K562 (cell line): ENCODE data around the gene FUT6. TPM values are rescaled to one million over a fixed set of nuclear protein-coding genes. Genes with fewer than 3 reads are reported as not detected.

Source experiments
- ATAC-seq: fragments of 200-7000 bp; cut with Tn5 transposase; 3 replicates; pipeline ENCODE4 v1.9.1; 2020; ENCODE audit warnings: moderate library complexity
- BruUV-seq: library from RNA; stranded (reverse); fragments of 400-500 nt; replicated peaks from 2 replicates; lab custom pipeline; 2021; lab: Mats Ljungman, UMichigan
- CTCF ChIA-PET: fragments of 300-600 bp; formaldehyde crosslinking; extraction: SDS; loops from one replicate; lab custom pipeline; 2021; ENCODE audit warnings: low intra/inter-chr PET ratio; lab: Yijun Ruan, JAX
- POLR2A ChIA-PET: fragments of 300-600, 350-650 bp; sonication (Branson Sonifier 250); formaldehyde crosslinking; extraction: SDS; loops from one replicate; lab custom pipeline; 2021; ENCODE audit warnings: antibody characterized with exemption, inconsistent platforms; lab: Yijun Ruan, JAX
- DNase-seq, 4 experiments: peaks; one replicate each; pipeline versions ENCODE4 v3.0.0 to v3.0.0-alpha.2; 2011 to 2018; ENCODE audit warnings: low spot score in 3 of 4, mixed read lengths in 3 of 4; ENCODE audit errors: extremely low read depth in 1 of 4
- FAIRE-seq: peaks from 2 replicates; lab custom pipeline; 2011; peaks lifted over from hg19 to GRCh38; lab: Jason Lieb, UNC
- H2AFZ ChIP-seq: 2 replicates; pipeline ENCODE4 v1.6.0; 2011; ENCODE audit warnings: low read depth, low read length, control low read depth, inconsistent platforms
- H3K27ac ChIP-seq: fragments of 200-600 bp; 3 replicates; pipeline ENCODE4 v1.8.0; 2011; ENCODE audit warnings: low read depth, mild to moderate bottlenecking, control low read depth, inconsistent platforms, low read length, moderate library complexity, mixed read lengths; ENCODE audit errors: extremely low read depth
- H3K27me3 ChIP-seq, 2 experiments: fragments of 300-600 bp in 1 of 2; 2 replicates in 1 of 2; 3 replicates in 1 of 2; pipeline versions ENCODE4 v1.6.0 to v1.8.0; 2011; ENCODE audit warnings: inconsistent platforms in 2 of 2, low read length in 2 of 2, mild to moderate bottlenecking in 1 of 2, mixed read lengths in 1 of 2, moderate library complexity in 1 of 2; ENCODE audit not compliant: control insufficient read depth in 2 of 2, insufficient read depth in 2 of 2
- H3K36me3 ChIP-seq: fragments of 300-600 bp; 3 replicates; pipeline ENCODE4 v1.8.0; 2011; ENCODE audit warnings: mild to moderate bottlenecking, low read length, inconsistent platforms; ENCODE audit not compliant: control insufficient read depth, insufficient read depth
- H3K4me1 ChIP-seq, 2 experiments: fragments of 200-600 bp in 1 of 2; replicated peaks in 1 of 2; 2 replicates in 1 of 2; 3 replicates in 1 of 2; pipeline versions ENCODE4 v1.5.1 to v1.8.0; 2011; ENCODE audit warnings: inconsistent platforms in 2 of 2, low read length in 2 of 2, mild to moderate bottlenecking in 1 of 2, mixed read lengths in 1 of 2, moderate library complexity in 1 of 2; ENCODE audit not compliant: control insufficient read depth in 2 of 2, insufficient read depth in 2 of 2
- H3K4me2 ChIP-seq: 2 replicates; pipeline ENCODE4 v1.6.1; 2011; ENCODE audit warnings: low read length, control low read depth, inconsistent platforms, mixed read lengths; ENCODE audit not compliant: insufficient read depth
- H3K4me3 ChIP-seq: fragments of 200-600 bp; sonication (generic), shearing (Covaris generic); 2 replicates; pipeline ENCODE4 v1.5.1; 2016; ENCODE audit warnings: control low read depth, inconsistent platforms
- H3K79me2 ChIP-seq: fragments of 200-600 bp; 3 replicates; pipeline ENCODE4 v1.8.0; 2011; ENCODE audit warnings: low read length, inconsistent platforms; ENCODE audit not compliant: control insufficient read depth, insufficient read depth
- H3K9ac ChIP-seq, 2 experiments: 2 replicates each; pipeline versions ENCODE4 v1.6.0 to v1.6.1; 2011; ENCODE audit warnings: low read depth in 2 of 2, low read length in 2 of 2, control low read depth in 1 of 2, inconsistent platforms in 1 of 2, mild to moderate bottlenecking in 1 of 2, mixed read lengths in 1 of 2; ENCODE audit not compliant: insufficient read depth in 1 of 2
- H3K9me1 ChIP-seq: one replicate; pipeline ENCODE4 v1.6.0; 2011; ENCODE audit warnings: inconsistent platforms, mild to moderate bottlenecking, low read length, moderate library complexity; ENCODE audit not compliant: control insufficient read depth, insufficient read depth
- H3K9me3 ChIP-seq: replicated peaks from 2 replicates; pipeline ENCODE4 v1.5.1; 2011; ENCODE audit warnings: low read depth, low read length, inconsistent platforms; ENCODE audit not compliant: control insufficient read depth, insufficient read depth
- H4K20me1 ChIP-seq: replicated peaks from 2 replicates; pipeline ENCODE4 v1.6.1; 2011; ENCODE audit warnings: low read length, inconsistent platforms, mixed read lengths; ENCODE audit not compliant: control insufficient read depth, insufficient read depth
- FOXJ2 ChIP-seq: fragments of 200-800 bp; sonication (Bioruptor generic); IDR thresholded peaks from 2 replicates; pipeline ENCODE4 v1.6.1; 2016; ENCODE audit warnings: missing genetic modification characterization, missing compliant biosample characterization
- MEIS2 ChIP-seq: fragments of 450-650 bp; IDR thresholded peaks from 2 replicates; pipeline ENCODE4 v1.6.1; 2014; ENCODE audit warnings: mild to moderate bottlenecking; ENCODE audit not compliant: partially characterized antibody
- RAD21 ChIP-seq, 2 experiments: fragments of 250-450 bp in 1 of 2; fragments of 450-650 bp in 1 of 2; sonication (Bioruptor Pico) in 1 of 2; formaldehyde crosslinking in 1 of 2; IDR thresholded peaks in 1 of 2; conservative IDR thresholded peaks in 1 of 2; 2 replicates each; pipeline versions ENCODE4 v1.4.0 to v1.8.0; 2020 to 2022; ENCODE audit warnings: mild to moderate bottlenecking in 2 of 2, moderate library complexity in 1 of 2
- SPI1 ChIP-seq: IDR thresholded peaks from 2 replicates; pipeline ENCODE4 v1.6.1; 2011; ENCODE audit warnings: low read depth, low read length, control low read depth, borderline replicate concordance
- ZNF398 ChIP-seq: fragments of 250-450 bp; sonication (Bioruptor Pico); IDR thresholded peaks from 2 replicates; pipeline ENCODE4 v1.8.0; 2021; ENCODE audit warnings: moderate library complexity, mild to moderate bottlenecking, inconsistent platforms
- WGBS: fragments of 100-300 bp; shearing (Covaris generic); methylation state at CpG from one replicate; pipeline ENCODE4 v1.1.6; 2016; ENCODE audit warnings: low coverage, mixed read lengths; ENCODE audit not compliant: insufficient coverage; ENCODE audit errors: missing lambda C conversion rate; 5-methylcytosine and 5-hydroxymethylcytosine counted together
- in situ Hi-C: fragments of 300-500 bp; cut with MboI; formaldehyde crosslinking; loops from 4 replicates; pipeline ENCODE4 v1.15.0; 2018; ENCODE audit warnings: inconsistent platforms, mixed read lengths
- intact Hi-C: fragments of 100-400 bp; cut with micrococcal nuclease; formaldehyde crosslinking; loops from 2 replicates; pipeline ENCODE4 v1.14.2; 2022
- polyA plus RNA-seq, 8 experiments: library from polyadenylated mRNA; depleted of rRNA in 4 of 8; stranded (reverse) in 5 of 8; unstranded in 3 of 8; fragments of >200 nt; fragmentation: Nextera tagmentation in 2 of 8; fragmentation: Illumina TruSeq in 1 of 8; extraction: Ambion mirVana in 2 of 8; extraction: Trizol in 1 of 8; gene quantifications; 2 replicates each; pipeline versions ENCODE4 v1.2.1 to v1.2.3, GENCODE V29; 2011 to 2014; ENCODE audit warnings: inconsistent platforms in 1 of 8, missing spikeins in 1 of 8
- total RNA-seq, 7 experiments: library from RNA; depleted of rRNA in 6 of 7; stranded (reverse); fragments of >200 nt in 6 of 7; fragmentation: Illumina TruSeq in 2 of 7; extraction: Trizol in 2 of 7; gene quantifications; 2 replicates each; pipeline versions ENCODE4 v1.2.1 to v1.2.3, GENCODE V29; 2011 to 2021; ENCODE audit warnings: low replicate concordance in 1 of 7

The FUT6 gene
- total and polyA plus RNA-seq, 9 of the 15 experiments (the other 6 are each of a cell fraction or from before 2014, with no cell fraction given): 0.04 TPM; not detected in 8

- in situ Hi-C loops: no loop called here
- no peak overlapping the region for H3K27ac ChIP-seq
- H3K27me3 ChIP-seq: peaks cover 2 to 16% of the 10 kb centered on the region in 2 experiments; a peak in 2 of 5 replicates
- 42% methylated on average over 30 of the region's 31 CpGs for WGBS
- intact Hi-C loops: no loop called here
- FAIRE-seq (no peak), DNase-seq (peak in 1 of 4 experiments; percentile 5), ATAC-seq (peak; percentile 64; the same call in 2 of the 3 replicates)
- peaks cover 0 to 23% of the 10 kb centered on the region in 2 experiments; a peak in 2 of 5 replicates for H3K4me1 ChIP-seq
- H3K4me3 ChIP-seq: no peak overlapping the region
- no peaks in the 10 kb centered on the region for H3K9me1 ChIP-seq
- H3K36me3 ChIP-seq: no peaks in the 10 kb centered on the region
- no peaks in the 10 kb centered on the region for H3K9me3 ChIP-seq
- H2AFZ ChIP-seq: no peak overlapping the region
- ChIA-PET POLR2A (no interaction called here), CTCF (no interaction called here)
- no peaks in the 10 kb centered on the region for H3K79me2 ChIP-seq
- H3K4me2 ChIP-seq: no peak overlapping the region
- no peak overlapping the region; a peak in 2 of 4 replicates for H3K9ac ChIP-seq
- 0 out of 2 replicates have a peak, but pooled peaks cover 3% of the 10 kb centered on the region for H4K20me1 ChIP-seq
- no TSS peak for BruUV-seq
- TF ChIP-seq FOXJ2 (tag) (no peak), MEIS2 (peak; percentile 49), RAD21 (CRISPR knock-in tag; conservative IDR thresholded peaks at IDR 0.05 in 1 of 2, IDR thresholded peaks at IDR 0.05 in 1 of 2) (peak in 1 of 2 experiments; percentile 22; a peak in 1 of 4 replicates), ZNF398 (CRISPR knock-in tag) (no peak), SPI1 (0 out of 2 replicates have a peak, but pooled peaks have one; percentile 25)
Measured at GRCh38 chr19:5867201-5868136, 28.0 kb upstream of the FUT6 start.
